ENCODE results near the gene SSR2. TPM values are rescaled to one million over a fixed set of nuclear protein-coding genes. Genes with fewer than 3 reads are reported as not detected.

SSR2 gene
- 260 to 269 TPM (median 265 TPM) in 5 replicates for total RNA-seq (2022; extraction: Qiagen RNA extraction; ENCODE audit: low read depth)

DNA sequence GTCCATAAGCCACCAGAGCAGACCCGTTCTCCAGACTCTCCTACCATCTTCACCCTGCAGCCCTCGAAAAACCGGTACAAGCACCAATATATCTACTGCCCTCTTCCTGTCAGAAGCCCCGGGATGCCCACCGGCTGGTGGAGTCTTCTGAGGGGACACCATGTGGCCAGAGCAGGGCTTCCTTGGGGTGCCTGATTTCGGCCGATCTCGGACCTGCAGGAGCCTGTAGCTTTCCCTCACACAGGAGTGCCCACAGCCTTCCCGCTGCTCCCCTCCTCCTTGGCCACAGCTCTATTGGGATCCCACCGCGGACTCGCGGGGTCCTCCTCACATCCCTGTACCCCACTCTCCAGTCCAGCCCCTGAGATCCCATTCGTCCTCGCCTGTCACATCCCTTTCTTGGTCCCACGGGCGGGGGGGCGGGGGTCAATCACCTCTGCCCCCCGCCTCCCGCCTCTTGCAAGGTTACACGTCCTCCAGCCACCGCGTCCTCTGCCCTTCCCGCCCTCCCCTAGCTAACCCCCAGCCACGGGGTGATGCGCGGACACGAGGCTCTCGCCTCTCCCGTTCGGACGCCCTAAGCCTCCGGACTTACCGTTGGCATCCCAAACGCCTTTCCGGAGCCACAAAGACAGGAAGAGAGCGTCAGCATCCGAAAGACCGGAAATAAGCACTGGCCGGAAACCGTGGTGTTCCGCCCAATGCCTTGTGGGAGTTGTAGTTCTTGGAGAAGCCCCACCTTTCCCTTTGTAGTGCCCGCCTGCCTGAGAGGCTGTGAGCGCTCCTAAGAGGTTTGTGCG is at the start of gene SSR2:
TSS of gene SSR2 (minus strand) at position 659 of the 800 bp plus-strand sequence. CDS start 784 bp downstream, outside the sequence.

DNA sequence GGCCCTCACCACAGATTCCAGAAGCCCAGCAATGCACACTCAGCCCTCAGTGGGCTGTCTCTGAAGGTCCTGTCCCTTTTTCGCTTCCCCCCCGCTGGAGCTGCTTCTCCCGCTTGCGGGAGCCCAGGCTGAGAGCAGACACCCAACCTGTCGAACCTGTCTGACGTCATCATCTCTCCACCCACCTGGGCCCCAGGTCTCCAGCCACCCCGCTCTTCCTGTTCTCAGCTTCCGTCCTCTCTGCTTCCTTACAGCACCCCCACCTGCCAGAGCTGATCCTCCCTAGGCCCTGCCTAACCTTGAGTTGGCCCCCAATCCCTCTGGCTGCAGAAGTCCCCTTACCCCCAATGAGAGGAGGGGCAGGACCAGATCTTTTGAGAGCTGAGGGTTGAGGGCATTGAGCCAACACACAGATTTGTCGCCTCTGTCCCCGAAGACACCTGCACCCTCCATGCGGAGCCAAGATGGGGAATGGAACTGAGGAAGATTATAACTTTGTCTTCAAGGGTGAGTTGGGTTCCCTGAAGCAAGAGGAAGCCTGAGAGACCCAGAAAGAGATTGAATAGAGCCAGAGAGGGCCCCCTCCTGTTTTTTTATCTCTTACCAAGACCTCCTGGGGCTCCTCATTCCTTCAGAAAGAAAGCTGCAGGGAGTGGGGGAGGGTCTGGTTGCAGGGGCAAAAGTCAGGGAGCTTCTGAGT is 40.3 kb upstream of the SSR2 start, which contains the start of gene RAB25:
TSS of gene RAB25 (plus strand) at position 224 of the 700 bp plus-strand sequence. CDS start at position 465, 241 bp downstream.

DNA sequence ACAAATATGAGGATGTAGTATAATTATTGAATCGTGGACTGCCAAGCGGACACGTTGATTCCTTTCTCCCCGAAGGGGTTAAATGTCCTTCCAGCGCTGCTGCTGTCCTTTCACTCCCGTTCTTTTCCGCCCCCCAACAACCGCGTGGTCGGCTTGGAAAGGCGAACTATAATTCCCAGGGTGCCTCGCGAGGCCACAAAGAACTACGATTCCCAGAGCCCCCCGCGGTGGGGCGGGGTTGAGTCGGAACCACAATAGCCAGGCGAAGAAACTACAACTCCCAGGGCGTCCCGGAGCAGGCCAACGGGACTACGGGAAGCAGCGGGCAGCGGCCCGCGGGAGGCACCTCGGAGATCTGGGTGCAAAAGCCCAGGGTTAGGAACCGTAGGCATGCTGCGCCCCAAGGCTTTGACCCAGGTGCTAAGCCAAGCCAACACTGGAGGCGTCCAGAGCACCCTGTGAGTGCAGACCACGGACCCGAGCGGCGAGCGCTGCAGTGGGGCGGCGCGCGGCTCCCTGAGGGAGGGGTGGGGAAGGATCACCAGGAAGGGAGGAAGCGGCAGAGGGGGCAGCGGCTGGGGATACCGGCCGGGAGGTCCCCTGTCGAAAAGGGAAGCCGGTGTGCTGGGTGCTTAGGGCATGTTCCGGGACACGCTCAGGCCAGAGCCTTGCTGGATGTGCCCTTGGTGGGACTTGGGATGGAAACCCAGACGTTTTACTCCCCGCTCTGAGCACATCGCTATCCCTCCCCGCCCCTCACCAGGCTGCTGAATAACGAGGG is 33.9 kb upstream of the SSR2 start, which contains the start of gene LAMTOR2:
TSS of gene LAMTOR2 (plus strand) at position 283 of the 781 bp plus-strand sequence. CDS start at position 391, 108 bp downstream.

DNA sequence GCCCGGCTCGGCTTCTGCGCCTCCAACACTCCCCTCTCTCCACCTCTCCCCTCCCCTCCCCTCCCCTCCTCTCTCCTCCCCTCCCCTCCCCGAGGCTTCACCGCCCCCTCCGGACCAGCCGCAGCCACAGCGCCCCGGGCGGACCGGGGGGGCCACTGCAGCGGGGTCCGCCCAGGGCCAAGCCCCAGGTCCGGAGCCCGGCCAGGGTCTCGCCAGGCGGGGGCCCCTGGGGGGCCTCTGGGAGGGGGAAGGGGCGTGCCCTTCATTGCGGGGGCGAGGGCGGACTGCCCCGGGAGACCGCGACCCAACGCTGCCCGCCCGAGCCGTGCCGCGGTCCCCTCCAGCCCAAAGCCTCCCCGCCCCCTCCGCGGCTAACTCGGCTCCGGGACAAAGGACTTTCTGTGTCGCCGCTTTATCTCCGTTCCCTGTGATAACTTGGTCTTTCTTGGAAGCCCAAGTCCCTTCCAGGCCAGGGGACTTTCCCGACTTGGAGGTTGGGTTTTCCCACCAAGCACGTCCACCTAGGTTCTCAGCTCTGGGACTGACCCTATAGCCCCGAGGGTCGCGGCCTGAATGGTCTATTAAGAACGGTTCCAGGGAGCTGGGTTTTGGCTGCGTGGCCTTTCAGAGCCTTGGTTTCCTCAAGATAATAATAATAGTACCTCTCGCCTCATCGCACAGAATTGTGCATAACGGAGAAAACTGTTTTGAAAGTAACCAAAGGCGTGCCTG is 33.2 kb upstream of the SSR2 start, which contains the start of gene UBQLN4:
TSS of gene UBQLN4 (minus strand) at position 31 of the 732 bp plus-strand sequence. CDS start 97 bp downstream, outside the sequence.

DNA sequence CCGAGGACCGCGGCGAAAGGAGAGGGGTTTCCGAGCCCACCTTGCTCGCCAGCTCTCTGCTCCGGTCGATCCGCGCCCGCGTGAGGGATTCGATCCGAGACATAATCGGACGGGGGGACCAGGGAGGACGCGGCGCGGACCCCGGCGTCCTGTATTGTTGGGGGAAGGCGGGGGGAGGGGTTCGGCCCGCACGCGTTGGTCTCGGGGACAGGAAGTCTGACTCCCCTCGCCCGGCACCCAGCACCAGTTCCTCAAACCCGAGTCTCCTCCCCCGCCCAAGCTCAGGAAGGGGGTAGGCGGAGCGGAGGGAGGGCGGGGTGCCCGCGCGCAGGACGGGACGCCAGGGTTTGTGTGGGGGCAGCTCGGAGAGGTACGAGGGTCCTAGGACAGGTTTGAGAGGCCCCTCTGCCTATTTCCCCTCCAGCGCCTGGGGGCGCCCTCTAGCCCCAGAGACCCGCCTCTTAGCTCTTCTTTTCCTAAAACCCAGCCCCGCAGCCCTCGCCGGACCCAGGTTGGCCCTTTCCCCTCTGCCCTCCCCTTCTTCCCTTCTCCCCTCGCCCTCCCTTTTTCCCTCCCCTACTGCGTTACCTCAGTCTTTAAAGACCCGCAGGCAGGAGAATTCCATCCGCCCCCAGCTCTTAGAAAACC is 42.3 kb downstream of the SSR2 start, which contains the start of gene ARHGEF2:
TSS of gene ARHGEF2 (minus strand) at position 223 of the 648 bp plus-strand sequence. CDS start at position 103, 120 bp downstream.

Other genes starting within 250 kb of the SSR2 start
- 13.1 to 16.6 TPM (median 14.8 TPM) in 5 replicates for gene GON4L, start 163.7 kb downstream of the SSR2 start, total RNA-seq (2022; extraction: Qiagen RNA extraction; ENCODE audit: low read depth)
- 1.0 to 1.3 TPM (median 1.1 TPM) in 5 replicates for gene SYT11, start 161.4 kb downstream of the SSR2 start, total RNA-seq (2022; extraction: Qiagen RNA extraction; ENCODE audit: low read depth)
- gene RIT1, start 109.6 kb downstream of the SSR2 start, total RNA-seq (2022; extraction: Qiagen RNA extraction; ENCODE audit: low read depth), result 21.5 to 24.8 TPM (median 22.5 TPM) in 5 replicates
- gene KHDC4, start 86.5 kb downstream of the SSR2 start, total RNA-seq (2022; extraction: Qiagen RNA extraction; ENCODE audit: low read depth), result 20.1 to 26.0 TPM (median 23.3 TPM) in 5 replicates
- gene RXFP4, start 79.3 kb downstream of the SSR2 start, total RNA-seq (2022; extraction: Qiagen RNA extraction; ENCODE audit: low read depth), result not detected in 5 replicates
- 37.0 to 47.9 TPM (median 45.4 TPM) in 5 replicates for gene ARHGEF2, start 42.4 kb downstream of the SSR2 start, total RNA-seq (2022; extraction: Qiagen RNA extraction; ENCODE audit: low read depth)
- 32.7 to 44.1 TPM (median 39.4 TPM) in 5 replicates for gene UBQLN4, start 32.8 kb upstream of the SSR2 start, total RNA-seq (2022; extraction: Qiagen RNA extraction; ENCODE audit: low read depth)
- 155 to 166 TPM (median 160 TPM) in 5 replicates for gene LAMTOR2, start 33.8 kb upstream of the SSR2 start, total RNA-seq (2022; extraction: Qiagen RNA extraction; ENCODE audit: low read depth)
- gene RAB25, start 40.2 kb upstream of the SSR2 start, total RNA-seq (2022; extraction: Qiagen RNA extraction; ENCODE audit: low read depth), result not detected in 5 replicates
- 0.98 to 2.3 TPM (median 1.8 TPM) in 5 replicates for gene MEX3A, start 61.5 kb upstream of the SSR2 start, total RNA-seq (2022; extraction: Qiagen RNA extraction; ENCODE audit: low read depth)
- 635 to 777 TPM (median 765 TPM) in 5 replicates for gene LMNA, start 93.8 kb upstream of the SSR2 start, total RNA-seq (2022; extraction: Qiagen RNA extraction; ENCODE audit: low read depth)
- gene SEMA4A, start 132.6 kb upstream of the SSR2 start, total RNA-seq (2022; extraction: Qiagen RNA extraction; ENCODE audit: low read depth), result 0.33 to 0.47 TPM (median 0.41 TPM) in 5 replicates
- gene SLC25A44, start 173.2 kb upstream of the SSR2 start, total RNA-seq (2022; extraction: Qiagen RNA extraction; ENCODE audit: low read depth), result 26.0 to 29.3 TPM (median 27.2 TPM) in 5 replicates
- gene PMF1, start 192.1 kb upstream of the SSR2 start, total RNA-seq (2022; extraction: Qiagen RNA extraction; ENCODE audit: low read depth), result 55.2 to 64.4 TPM (median 59.5 TPM) in 5 replicates
- gene BGLAP, start 221.2 kb upstream of the SSR2 start, total RNA-seq (2022; extraction: Qiagen RNA extraction; ENCODE audit: low read depth), result 0.23 to 1.0 TPM (median 0.61 TPM) in 4 of 5 replicates, not detected in the other
- gene PAQR6, start 227.1 kb upstream of the SSR2 start, total RNA-seq (2022; extraction: Qiagen RNA extraction; ENCODE audit: low read depth), result 2.4 to 5.5 TPM (median 3.3 TPM) in 5 replicates